ENCODE measurements around the gene ADRB1. TPM values are rescaled to one million over a fixed set of nuclear protein-coding genes. Genes with fewer than 3 reads are reported as not detected.

The ADRB1 gene
- polyA plus RNA-seq, 1 donor, result 0.12 TPM

GRCh38 chr10:114026189-114027040 lies 17.3 kb upstream of the ADRB1 start:
- DNase-seq, result no peak

GRCh38 chr10:114027041-114027394 lies 16.6 kb upstream of the ADRB1 start:
- DNase-seq, result no peak

DNA sequence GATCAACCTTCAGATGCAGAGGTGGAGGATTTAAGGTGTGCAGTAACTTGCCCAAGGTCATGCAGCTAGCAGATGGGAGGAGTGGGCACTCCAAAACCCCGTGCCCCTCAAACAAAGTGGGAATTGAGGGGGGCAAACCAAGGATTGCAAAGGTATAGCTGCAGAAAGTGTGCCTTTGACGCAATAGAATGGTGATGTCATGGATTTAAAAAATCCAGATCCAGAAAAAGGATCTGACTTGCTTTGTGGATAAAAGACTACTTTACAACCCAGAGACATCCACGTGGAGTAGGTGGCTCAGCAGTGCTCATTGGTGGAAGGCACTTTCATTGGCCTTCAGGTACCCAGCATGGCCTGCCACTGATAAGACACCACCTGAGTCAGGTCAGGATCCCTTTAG lies 15.7 kb upstream of the ADRB1 start:
- DNase-seq, result no peak

DNA sequence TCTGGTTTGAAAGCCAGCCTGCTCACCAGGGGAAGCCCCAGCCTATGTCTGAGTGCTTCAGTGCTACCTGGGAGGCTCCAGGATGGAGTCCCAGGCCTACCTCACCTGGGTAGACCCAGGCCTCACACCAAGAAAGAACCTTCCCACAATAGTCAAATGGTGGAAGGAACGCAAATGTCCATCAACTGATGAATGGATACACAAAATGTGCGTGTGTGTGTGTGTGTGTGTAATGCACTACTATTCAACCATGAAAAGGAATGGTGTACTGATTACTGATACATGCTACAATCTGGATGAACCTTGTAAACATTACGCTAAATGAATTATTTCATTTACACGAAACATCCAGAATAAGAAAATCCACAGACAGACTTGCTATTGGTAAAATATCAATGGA lies 15.2 kb upstream of the ADRB1 start:
- no peak for DNase-seq

- DNase-seq, result no peak
These were observed 14.0 kb upstream of the ADRB1 start for GRCh38 chr10:114029655-114030054.

DNA sequence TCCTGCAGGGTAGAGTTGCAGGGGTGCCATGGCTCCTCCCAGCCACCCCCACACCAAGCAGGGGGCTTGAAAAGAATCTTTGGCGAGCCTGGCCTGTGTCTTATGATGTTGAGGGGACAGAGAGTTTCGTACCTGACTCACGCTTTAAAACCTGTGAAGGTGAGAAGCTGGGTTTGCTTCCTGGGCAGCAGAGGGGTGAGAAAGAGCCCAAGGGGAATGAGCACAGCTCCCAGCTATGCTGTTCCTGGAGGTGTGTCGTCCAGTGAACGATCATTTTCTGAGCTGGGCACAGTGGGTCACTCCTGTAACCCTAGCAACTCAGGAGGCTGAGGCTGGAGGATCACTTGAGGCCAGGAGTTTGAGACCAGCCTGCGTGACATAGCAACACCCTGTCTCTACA lies 13.5 kb upstream of the ADRB1 start:
- DNase-seq, result no peak

DNA sequence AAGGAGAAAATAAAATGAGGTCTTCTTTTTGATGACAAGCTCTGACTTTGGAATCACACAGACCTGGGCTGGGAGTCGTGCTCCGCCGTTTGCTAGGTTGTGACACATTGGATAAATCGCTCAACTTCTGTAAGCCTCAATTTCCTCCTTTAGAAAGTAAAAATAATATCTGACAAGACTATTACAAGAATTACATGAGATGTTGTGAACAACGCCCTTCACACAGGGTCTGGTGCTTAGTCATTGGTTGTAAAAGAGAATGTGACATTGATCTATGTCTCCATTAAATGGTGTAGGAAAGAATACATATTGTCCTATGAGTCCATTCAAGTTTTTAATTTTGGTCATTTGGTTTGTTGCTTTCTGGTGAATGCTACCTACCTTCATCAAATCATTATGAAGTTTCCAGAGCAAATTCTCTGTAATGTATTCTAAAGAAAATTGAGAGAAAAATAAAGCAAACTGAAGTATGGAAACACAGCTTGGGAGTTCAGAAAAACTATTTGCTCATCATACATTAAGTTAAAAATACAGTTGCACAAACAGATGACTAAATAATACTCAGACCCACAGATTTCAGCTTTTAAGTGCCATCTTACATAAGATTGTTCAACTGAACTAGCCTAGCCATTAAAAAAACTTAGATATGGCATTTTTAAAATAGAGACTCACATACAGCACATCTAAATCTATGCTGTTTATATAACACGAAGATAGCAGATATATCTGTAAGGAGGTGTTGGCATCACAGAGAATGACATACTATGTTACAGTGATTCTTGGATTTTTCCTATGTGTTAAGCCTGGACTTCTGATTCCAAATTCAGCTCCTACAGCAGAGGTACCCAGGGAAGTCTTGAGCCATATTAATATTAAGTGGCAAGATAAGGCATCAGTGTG lies 12.3 kb upstream of the ADRB1 start:
- no peak for DNase-seq

DNA sequence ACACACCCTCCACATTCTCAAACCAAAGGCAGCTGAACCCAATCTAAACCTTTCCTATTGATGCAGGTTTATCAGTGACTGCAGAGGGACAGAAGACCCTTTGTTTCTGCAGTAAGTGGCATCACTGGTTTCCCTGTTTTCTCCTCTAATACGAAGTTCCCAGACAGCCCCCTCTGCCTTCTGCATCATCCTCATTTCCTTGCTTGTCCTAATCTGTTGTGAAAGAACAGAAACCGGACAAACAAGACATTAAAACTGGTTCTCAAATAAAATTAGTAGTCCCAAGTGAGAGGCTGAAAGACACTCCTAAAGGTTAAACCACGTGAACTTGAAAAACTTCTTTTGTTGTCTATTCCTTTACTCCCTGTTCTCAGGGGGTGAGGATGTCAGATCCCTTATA lies 10.1 kb upstream of the ADRB1 start:
- DNase-seq, result no peak

DNA sequence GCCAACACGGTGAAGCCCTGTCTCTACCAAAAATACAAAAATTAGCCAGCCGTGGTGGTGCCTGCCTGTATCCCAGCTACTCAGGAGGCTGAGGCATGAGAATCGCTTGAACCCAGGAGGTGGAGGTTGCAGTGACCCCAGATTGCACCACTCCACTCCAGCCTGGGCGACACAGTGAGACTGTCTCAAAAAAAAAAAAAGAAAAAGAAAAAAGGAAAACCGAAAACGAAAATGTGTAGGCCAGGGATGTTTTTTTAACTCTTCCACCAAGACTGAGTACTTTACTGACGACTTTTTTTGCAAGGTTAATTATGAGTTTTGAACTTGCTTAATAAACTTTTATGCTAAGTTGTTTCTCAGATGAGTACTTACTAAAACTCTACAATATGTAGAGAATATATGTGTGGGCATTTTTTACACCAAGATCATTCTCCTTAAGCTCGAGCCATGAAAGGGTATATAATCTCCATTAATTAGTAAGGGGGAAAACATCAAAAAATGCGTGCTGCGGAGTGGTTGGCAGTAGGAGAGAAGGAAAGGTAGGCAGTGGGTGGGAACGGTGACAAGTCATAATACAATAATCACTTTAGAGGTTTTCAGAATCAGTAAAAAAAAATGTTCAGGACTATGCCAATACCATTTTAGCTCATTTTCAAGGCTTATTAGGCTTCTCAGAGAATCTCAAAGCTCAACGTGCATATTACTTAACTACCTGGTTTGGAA lies 8.6 kb upstream of the ADRB1 start:
- DNase-seq, result no peak

DNA sequence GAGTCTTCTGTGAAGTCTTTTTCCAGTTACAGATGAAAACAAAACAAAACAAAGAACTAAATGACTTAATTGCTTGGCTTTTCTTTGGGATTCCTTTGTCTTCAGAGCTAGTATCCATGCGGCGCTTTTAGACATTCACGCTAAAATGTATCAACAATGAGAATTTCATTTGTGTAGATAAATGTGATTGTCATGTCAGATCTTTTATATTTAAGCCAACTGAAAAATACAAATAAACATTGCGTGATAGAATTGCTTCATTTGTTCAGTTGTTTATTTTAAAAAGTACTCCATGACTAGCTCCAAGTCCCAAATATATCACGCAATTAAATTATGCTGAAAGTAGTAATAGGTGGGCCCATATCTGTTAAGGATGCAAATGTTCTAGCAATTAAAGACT lies 7.9 kb upstream of the ADRB1 start:
- DNase-seq, result no peak

DNA sequence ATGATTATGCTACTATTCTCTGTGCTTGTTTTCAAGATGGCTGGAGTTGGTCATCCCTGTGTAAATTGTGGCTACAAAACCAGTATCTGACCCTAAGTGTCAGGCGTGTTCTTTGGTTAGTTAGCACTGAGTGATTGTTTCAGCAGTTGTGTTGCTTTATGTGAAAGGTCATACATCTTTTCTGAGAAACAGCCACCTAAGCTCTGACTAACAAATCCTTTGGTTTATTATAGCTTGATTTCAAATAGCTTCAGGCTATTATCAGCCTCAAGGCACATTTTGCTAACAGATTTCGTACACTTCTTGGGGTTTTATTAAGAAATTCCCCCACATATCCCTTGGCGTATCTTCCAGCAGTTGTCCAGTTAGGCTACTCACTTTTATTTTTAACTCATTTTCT lies 4.8 kb upstream of the ADRB1 start:
- no peak for DNase-seq

GRCh38 chr10:114041166-114041565 lies 2.5 kb upstream of the ADRB1 start:
- DNase-seq, result no peak

GRCh38 chr10:114042895-114043531 lies 653 bp upstream of the ADRB1 start:
- DNase-seq, result no peak

DNA sequence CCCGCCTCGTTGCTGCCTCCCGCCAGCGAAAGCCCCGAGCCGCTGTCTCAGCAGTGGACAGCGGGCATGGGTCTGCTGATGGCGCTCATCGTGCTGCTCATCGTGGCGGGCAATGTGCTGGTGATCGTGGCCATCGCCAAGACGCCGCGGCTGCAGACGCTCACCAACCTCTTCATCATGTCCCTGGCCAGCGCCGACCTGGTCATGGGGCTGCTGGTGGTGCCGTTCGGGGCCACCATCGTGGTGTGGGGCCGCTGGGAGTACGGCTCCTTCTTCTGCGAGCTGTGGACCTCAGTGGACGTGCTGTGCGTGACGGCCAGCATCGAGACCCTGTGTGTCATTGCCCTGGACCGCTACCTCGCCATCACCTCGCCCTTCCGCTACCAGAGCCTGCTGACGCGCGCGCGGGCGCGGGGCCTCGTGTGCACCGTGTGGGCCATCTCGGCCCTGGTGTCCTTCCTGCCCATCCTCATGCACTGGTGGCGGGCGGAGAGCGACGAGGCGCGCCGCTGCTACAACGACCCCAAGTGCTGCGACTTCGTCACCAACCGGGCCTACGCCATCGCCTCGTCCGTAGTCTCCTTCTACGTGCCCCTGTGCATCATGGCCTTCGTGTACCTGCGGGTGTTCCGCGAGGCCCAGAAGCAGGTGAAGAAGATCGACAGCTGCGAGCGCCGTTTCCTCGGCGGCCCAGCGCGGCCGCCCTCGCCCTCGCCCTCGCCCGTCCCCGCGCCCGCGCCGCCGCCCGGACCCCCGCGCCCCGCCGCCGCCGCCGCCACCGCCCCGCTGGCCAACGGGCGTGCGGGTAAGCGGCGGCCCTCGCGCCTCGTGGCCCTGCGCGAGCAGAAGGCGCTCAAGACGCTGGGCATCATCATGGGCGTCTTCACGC lies 825 bp downstream of the ADRB1 start:
- no peak for DNase-seq

DNA sequence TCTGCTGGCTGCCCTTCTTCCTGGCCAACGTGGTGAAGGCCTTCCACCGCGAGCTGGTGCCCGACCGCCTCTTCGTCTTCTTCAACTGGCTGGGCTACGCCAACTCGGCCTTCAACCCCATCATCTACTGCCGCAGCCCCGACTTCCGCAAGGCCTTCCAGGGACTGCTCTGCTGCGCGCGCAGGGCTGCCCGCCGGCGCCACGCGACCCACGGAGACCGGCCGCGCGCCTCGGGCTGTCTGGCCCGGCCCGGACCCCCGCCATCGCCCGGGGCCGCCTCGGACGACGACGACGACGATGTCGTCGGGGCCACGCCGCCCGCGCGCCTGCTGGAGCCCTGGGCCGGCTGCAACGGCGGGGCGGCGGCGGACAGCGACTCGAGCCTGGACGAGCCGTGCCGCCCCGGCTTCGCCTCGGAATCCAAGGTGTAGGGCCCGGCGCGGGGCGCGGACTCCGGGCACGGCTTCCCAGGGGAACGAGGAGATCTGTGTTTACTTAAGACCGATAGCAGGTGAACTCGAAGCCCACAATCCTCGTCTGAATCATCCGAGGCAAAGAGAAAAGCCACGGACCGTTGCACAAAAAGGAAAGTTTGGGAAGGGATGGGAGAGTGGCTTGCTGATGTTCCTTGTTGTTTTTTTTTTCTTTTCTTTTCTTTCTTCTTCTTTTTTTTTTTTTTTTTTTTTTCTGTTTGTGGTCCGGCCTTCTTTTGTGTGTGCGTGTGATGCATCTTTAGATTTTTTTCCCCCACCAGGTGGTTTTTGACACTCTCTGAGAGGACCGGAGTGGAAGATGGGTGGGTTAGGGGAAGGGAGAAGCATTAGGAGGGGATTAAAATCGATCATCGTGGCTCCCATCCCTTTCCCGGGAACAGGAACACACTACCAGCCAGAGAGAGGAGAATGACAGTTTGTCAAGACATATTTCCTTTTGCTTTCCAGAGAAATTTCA lies 1.7 kb downstream of the ADRB1 start:
- no peak for DNase-seq

GRCh38 chr10:114046087-114046458 lies 2.4 kb downstream of the ADRB1 start:
- DNase-seq, result no peak

GRCh38 chr10:114048472-114048871 lies 4.8 kb downstream of the ADRB1 start:
- no peak for DNase-seq

- DNase-seq, result no peak
These were observed 8.0 kb downstream of the ADRB1 start for GRCh38 chr10:114051714-114052113.

- DNase-seq, result no peak
These were observed 8.6 kb downstream of the ADRB1 start for GRCh38 chr10:114052255-114052654.

GRCh38 chr10:114053946-114054345 lies 10.3 kb downstream of the ADRB1 start:
- DNase-seq, result no peak

Measured in left kidney (tissue), 2 donors.